ENCODE data around the gene FUT3. TPM values are rescaled to one million over a fixed set of nuclear protein-coding genes. Genes with fewer than 3 reads are reported as not detected.

The FUT3 gene
- total RNA-seq, 1 donor from 2014 or later = 1.4 TPM

- DNase-seq (ENCODE audit: low read depth) = no peak
- TF ChIP-seq, protein P1, sequence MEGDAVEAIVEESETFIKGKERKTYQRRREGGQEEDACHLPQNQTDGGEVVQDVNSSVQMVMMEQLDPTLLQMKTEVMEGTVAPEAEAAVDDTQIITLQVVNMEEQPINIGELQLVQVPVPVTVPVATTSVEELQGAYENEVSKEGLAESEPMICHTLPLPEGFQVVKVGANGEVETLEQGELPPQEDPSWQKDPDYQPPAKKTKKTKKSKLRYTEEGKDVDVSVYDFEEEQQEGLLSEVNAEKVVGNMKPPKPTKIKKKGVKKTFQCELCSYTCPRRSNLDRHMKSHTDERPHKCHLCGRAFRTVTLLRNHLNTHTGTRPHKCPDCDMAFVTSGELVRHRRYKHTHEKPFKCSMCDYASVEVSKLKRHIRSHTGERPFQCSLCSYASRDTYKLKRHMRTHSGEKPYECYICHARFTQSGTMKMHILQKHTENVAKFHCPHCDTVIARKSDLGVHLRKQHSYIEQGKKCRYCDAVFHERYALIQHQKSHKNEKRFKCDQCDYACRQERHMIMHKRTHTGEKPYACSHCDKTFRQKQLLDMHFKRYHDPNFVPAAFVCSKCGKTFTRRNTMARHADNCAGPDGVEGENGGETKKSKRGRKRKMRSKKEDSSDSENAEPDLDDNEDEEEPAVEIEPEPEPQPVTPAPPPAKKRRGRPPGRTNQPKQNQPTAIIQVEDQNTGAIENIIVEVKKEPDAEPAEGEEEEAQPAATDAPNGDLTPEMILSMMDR (conservative IDR thresholded peaks at IDR 0.05; ENCODE audit: low read depth, low read length) = peak; percentile 27
- no peak overlapping the region for H3K4me3 ChIP-seq (ENCODE audit: low read depth, low read length)
Observed at GRCh38 chr19:5832061-5832460, 19.2 kb downstream of the FUT3 start.

DNA sequence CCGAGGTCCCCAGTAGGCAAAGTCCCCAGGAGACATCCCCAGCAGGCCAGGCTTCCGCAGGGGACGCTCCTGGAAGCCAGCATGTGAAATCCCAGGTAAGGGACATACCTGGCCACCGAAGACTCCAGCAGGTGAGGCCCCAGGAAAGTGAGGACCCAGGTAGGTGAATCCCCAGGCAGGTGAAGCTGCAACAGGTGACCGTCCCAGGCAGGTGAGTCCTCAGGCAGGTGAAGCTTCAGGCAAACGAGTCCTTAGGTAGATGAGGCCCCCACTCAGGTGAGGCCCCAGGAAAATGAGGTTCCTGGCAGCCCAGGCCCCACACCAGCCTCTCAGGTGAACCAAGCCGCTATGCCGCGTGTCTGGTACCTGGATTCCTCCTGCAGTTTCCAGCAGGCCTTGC, 20.1 kb downstream of the FUT3 start:
- TF ChIP-seq, protein P1 (conservative IDR thresholded peaks at IDR 0.05; ENCODE audit: low read depth, low read length) = no peak
- H3K4me3 ChIP-seq (ENCODE audit: low read depth, low read length) = no peak overlapping the region
- DNase-seq (ENCODE audit: low read depth) = no peak

DNA sequence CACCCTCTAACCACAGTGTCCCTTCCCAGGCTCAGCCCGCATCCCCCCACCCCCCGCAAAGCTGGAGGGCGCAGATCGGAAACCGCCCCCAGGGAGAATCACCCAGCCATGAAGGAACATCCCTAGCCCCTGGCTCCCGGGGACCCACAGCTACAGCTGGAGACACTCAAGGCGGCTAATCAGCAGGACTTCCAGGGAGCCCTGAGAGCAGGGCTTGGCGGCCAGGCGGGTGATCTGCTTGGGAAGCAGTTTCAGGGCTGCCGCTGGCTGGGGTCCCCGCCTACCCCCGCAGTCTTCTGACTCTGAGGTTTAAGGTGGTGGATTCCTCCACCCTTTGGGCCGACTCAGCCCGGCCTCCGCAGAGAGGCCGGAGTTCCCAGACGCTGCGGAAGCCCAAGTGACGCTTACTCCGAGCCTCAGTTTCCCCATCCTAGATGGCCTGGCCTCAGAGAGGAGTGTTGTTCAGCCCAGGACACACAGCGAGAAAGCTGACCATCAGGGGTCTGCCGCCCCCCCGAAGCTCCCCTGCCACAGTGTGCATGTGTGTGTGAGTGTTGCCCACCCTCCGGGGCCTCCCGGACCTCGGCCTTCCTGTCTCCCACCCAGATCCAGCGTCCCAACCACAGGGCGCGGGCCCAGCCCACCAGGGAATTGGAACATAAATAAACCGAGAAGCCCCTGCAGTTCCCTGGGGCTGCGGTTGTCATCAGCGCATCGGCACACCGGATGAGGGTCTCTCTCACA, 21.5 kb downstream of the FUT3 start:
- no peak for DNase-seq (ENCODE audit: low read depth)
- TF ChIP-seq, protein P1 (conservative IDR thresholded peaks at IDR 0.05; ENCODE audit: low read depth, low read length) = no peak
- peak overlapping the region; percentile 97 for H3K4me3 ChIP-seq (ENCODE audit: low read depth, low read length)

DNA sequence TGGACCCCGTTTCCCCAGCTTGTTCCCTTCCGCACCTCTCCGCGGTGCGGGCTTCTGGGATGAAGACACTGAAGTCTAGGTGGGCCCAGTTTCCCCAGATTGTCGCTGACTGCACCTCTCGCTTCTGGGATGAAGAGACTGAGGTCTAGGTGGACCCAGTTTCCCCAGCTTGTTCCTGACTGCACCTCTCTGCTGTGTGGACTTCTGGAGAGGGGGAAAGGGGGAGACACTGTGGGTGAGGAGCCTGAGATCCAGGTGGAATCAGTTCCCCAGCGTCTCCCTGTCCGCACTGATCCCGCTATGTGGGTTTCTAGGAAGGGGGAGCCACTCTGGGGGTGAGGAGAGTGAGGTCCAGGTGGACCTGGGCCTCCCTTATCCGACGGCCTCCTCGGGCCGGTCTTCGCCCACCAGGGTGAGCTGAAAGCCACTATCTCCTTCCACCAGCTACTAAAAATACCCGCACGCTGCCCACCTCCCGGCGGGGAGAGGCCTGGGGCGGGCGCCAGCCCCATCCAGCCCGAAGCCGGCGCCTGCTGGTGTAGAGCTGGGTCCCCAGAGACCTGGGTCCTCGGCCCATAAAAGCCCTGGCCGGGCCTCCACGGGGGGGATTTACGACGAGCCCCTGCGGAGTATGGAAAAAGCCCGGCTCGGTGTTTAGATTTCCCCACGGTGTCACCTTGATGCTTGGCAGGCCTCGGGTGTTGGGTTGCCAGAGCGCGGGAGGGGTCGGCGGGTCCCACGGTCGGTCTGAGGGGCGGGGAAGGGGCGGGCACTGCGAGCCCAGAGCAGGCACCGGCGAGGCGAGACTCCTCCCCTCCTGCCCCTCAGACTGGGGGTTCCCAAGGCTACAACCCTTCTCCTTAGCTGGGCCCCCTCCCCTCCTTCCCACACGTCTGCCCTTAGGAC, 22.3 kb downstream of the FUT3 start:
- TF ChIP-seq, protein P1 (conservative IDR thresholded peaks at IDR 0.05; ENCODE audit: low read depth, low read length) = peak; percentile 15
- H3K4me3 ChIP-seq (ENCODE audit: low read depth, low read length) = peak overlapping the region; percentile 97
- DNase-seq (ENCODE audit: low read depth) = no peak

DNA sequence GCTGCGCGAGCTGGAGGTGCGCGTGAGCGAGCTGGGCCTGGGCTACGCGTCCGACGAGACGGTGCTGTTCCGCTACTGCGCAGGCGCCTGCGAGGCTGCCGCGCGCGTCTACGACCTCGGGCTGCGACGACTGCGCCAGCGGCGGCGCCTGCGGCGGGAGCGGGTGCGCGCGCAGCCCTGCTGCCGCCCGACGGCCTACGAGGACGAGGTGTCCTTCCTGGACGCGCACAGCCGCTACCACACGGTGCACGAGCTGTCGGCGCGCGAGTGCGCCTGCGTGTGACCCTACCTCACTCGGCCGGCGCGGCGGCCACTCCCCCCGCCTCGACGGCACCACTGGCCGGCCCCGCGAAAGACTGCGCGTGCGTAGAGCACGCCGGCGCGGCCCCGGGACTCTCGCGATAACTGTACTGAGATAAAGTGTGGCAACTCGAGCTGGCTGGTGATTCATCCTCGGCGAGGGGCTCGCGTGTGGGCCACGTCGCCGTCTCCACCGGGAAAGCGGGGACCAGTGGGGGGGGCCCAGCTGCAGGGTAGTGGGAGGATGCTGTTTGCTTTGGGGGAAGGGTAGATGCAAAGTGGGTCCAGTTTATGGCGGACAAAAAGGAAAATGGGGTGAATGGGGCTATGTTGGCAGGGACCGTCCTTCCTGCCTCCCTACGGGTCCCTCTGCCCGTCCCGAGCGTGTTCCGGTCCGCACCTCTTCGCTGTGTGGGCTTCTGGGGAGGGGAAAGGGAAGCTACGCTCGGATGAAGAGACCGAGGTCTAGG, 23.2 kb downstream of the FUT3 start:
- H3K4me3 ChIP-seq (ENCODE audit: low read depth, low read length) = peak overlapping the region; percentile 97
- DNase-seq (ENCODE audit: low read depth) = peak; percentile 40
- TF ChIP-seq, protein P1 (conservative IDR thresholded peaks at IDR 0.05; ENCODE audit: low read depth, low read length) = no peak

GRCh38 chr19:5827342-5827890, 23.8 kb downstream of the FUT3 start:
- no peak for DNase-seq (ENCODE audit: low read depth)
- TF ChIP-seq, protein P1 (conservative IDR thresholded peaks at IDR 0.05; ENCODE audit: low read depth, low read length) = no peak
- H3K4me3 ChIP-seq (ENCODE audit: low read depth, low read length) = peak overlapping the region; percentile 97
